ENCODE results near the gene TRPT1. TPM values are rescaled to one million over a fixed set of nuclear protein-coding genes. Genes with fewer than 3 reads are reported as not detected.

Gene TRPT1
- total RNA-seq, 1 donor from 2014 or later = 52.0 TPM

DNA sequence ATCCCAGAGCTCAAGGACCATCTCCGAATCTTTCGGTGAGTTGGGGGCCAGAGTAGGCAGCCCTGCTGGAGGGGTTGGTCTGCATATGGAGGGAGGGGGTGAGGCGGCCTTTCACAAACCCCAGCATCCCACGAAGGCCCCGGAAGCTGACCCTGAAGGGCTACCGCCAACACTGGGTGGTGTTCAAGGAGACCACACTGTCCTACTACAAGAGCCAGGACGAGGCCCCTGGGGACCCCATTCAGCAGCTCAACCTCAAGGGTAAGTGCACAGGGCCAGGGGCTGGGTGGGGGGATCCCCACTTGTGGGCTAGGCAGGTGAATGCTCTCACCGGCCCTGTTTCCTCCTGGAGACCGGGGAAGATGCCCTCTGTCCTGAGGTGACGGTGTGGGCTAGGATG lies 6.2 kb downstream of the TRPT1 start:
- no peaks in the 10 kb centered on the region for H3K27me3 Mint-ChIP-seq
- no peaks in the 10 kb centered on the region for H3K9me3 Mint-ChIP-seq (ENCODE audit: low read depth)
- no peak overlapping the region for H3K4me3 Mint-ChIP-seq (ENCODE audit: low read depth)
- TF ChIP-seq, protein P1, sequence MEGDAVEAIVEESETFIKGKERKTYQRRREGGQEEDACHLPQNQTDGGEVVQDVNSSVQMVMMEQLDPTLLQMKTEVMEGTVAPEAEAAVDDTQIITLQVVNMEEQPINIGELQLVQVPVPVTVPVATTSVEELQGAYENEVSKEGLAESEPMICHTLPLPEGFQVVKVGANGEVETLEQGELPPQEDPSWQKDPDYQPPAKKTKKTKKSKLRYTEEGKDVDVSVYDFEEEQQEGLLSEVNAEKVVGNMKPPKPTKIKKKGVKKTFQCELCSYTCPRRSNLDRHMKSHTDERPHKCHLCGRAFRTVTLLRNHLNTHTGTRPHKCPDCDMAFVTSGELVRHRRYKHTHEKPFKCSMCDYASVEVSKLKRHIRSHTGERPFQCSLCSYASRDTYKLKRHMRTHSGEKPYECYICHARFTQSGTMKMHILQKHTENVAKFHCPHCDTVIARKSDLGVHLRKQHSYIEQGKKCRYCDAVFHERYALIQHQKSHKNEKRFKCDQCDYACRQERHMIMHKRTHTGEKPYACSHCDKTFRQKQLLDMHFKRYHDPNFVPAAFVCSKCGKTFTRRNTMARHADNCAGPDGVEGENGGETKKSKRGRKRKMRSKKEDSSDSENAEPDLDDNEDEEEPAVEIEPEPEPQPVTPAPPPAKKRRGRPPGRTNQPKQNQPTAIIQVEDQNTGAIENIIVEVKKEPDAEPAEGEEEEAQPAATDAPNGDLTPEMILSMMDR (IDR thresholded peaks at IDR 0.05; ENCODE audit: unreplicated experiment) = no peak
- peaks cover 6% of the 10 kb centered on the region for H3K4me1 Mint-ChIP-seq (ENCODE audit: low read depth)
- no peak for DNase-seq (ENCODE audit: low spot score, unreplicated experiment)
- no peak overlapping the region for H3K27ac Mint-ChIP-seq
- peaks cover 8% of the 10 kb centered on the region for H3K36me3 Mint-ChIP-seq (ENCODE audit: insufficient read depth)

DNA sequence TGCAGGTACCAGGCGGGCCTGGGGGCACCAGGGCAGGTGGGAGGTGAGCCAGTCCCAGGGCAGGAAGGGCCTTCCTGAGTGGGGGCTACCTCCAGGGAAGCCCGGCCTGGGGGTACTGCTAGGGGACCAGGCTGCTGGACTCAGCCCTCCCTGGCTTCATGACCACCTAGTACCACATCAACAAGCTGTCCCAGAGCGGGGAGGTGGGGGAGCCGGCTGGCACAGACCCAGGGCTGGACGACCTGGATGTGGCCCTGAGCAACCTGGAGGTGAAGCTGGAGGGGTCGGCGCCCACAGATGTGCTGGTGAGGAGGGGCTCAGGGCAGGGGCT lies 6.7 kb downstream of the TRPT1 start:
- Mint-ChIP-seq H3K9me3 (ENCODE audit: low read depth) (no peaks in the 10 kb centered on the region), H3K4me1 (ENCODE audit: low read depth) (peaks cover 6% of the 10 kb centered on the region), H3K36me3 (ENCODE audit: insufficient read depth) (peaks cover 8% of the 10 kb centered on the region), H3K4me3 (ENCODE audit: low read depth) (no peak overlapping the region), H3K27ac (no peak overlapping the region), H3K27me3 (no peaks in the 10 kb centered on the region)
- TF ChIP-seq, protein P1 (IDR thresholded peaks at IDR 0.05; ENCODE audit: unreplicated experiment) = no peak
- no peak for DNase-seq (ENCODE audit: low spot score, unreplicated experiment)

DNA sequence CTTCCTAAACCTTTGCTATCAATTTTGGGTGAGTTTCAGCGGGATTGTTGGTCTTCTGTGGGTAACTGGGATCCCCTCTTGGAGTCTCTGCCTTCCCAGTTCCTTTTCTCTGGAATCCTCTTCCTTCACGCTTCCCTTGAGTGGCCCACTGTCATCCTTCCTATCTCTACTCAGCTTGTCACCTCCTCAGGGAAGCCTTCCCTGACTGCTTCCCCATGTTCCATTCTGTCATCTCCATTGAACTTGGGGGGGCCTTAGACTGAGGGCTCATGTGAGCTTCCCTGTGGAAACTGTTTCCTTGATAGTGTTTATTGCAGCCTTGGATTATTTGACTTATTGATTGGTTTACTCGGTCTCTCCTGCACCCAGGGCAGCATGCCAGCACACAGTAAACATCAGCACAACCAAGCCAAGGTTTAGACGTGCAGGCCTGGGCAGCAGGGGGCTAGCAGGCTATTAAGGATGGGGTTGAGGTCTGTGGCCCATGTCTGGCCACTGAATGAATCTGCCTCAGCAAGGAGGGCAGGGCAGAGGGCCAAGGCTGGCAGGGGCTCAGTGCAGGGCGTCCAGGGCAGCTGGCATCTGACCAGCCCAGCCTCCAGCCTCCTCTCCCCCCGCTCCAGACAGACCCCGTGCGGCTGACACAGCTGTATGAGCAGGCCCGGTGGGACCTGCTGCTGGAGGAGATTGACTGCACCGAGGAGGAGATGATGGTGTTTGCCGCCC lies 7.2 kb downstream of the TRPT1 start:
- DNase-seq (ENCODE audit: low spot score, unreplicated experiment) = no peak
- peaks cover 8% of the 10 kb centered on the region for H3K36me3 Mint-ChIP-seq (ENCODE audit: insufficient read depth)
- H3K27me3 Mint-ChIP-seq = no peaks in the 10 kb centered on the region
- H3K4me3 Mint-ChIP-seq (ENCODE audit: low read depth) = peak overlapping the region; percentile 9
- H3K9me3 Mint-ChIP-seq (ENCODE audit: low read depth) = no peaks in the 10 kb centered on the region
- peaks cover 6% of the 10 kb centered on the region for H3K4me1 Mint-ChIP-seq (ENCODE audit: low read depth)
- TF ChIP-seq, protein P1 (IDR thresholded peaks at IDR 0.05; ENCODE audit: unreplicated experiment) = no peak
- no peak overlapping the region for H3K27ac Mint-ChIP-seq

DNA sequence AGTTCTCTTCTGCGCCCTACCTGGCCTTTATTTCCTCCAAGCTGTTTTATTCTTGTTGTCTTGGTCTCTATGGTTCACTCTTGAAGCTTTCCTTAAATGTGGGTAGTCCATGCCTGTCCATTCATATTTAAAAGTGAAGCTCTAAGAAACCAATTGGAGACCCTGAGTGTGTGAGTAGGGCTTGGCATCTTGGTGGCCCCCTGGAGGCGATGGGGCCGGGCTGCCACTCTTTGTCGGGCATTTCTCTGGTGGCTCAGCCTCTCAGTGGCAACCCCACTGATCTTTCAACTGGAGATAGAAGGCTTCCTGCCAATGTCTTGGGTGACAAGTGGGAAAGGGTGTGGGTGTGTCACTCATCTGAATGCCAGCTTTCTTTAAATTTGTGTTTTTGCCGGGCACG lies 9.1 kb downstream of the TRPT1 start:
- Mint-ChIP-seq H3K27ac (no peak overlapping the region), H3K36me3 (ENCODE audit: insufficient read depth) (peaks cover 8% of the 10 kb centered on the region), H3K27me3 (no peaks in the 10 kb centered on the region), H3K4me1 (ENCODE audit: low read depth) (peaks cover 6% of the 10 kb centered on the region), H3K9me3 (ENCODE audit: low read depth) (no peaks in the 10 kb centered on the region), H3K4me3 (ENCODE audit: low read depth) (no peak overlapping the region)
- no peak for DNase-seq (ENCODE audit: low spot score, unreplicated experiment)
- TF ChIP-seq, protein P1 (IDR thresholded peaks at IDR 0.05; ENCODE audit: unreplicated experiment) = no peak

DNA sequence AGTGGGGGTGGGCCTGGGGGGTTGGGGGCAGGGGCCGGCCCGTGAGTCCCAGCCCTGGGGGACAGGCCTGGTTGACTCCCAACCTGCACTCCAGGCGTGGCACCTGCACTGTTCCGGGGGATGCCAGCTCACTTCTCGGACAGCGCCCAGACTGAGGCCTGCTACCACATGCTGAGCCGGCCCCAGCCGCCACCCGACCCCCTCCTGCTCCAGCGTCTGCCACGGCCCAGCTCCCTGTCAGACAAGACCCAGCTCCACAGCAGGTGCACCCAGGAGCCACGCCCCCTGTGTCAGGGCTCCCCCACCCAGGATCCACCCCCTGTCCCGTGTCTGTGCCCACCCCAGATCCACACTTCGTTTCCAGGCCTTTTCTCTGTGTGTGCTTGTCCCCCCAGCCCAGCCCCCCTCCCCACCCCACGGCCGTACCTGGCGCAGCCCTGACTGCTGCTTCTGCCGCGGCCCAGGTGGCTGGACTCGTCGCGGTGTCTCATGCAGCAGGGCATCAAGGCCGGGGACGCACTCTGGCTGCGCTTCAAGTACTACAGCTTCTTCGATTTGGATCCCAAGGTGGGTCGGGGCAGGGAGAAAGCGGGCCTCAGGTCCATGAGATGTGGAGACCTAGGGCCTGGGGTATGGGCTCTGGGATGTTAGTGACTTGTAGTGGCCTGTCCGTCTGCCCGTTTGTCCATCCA lies 14.7 kb downstream of the TRPT1 start:
- Mint-ChIP-seq H3K27ac (no peak overlapping the region), H3K27me3 (no peaks in the 10 kb centered on the region), H3K9me3 (ENCODE audit: low read depth) (no peaks in the 10 kb centered on the region), H3K4me3 (ENCODE audit: low read depth) (no peak overlapping the region), H3K36me3 (ENCODE audit: insufficient read depth) (peaks cover 4% of the 10 kb centered on the region), H3K4me1 (ENCODE audit: low read depth) (no peaks in the 10 kb centered on the region)
- no peak for DNase-seq (ENCODE audit: low spot score, unreplicated experiment)
- TF ChIP-seq, protein P1 (IDR thresholded peaks at IDR 0.05; ENCODE audit: unreplicated experiment) = no peak
